Measurements from ENCODE around the gene NKX6-2. TPM values are rescaled to one million over a fixed set of nuclear protein-coding genes. Genes with fewer than 3 reads are reported as not detected.
"Not testable (repeated sequence)": the region's sequence is repeated elsewhere in the genome, so short reads cannot be mapped to it uniquely, and the experiment has no call there.

NKX6-2 gene
- total RNA-seq, 1 donor from 2014 or later: not detected

GRCh38 chr10:132776821-132777220 is 9.1 kb downstream of the NKX6-2 start:
- no peak overlapping the region for H3K4me3 Mint-ChIP-seq (ENCODE audit: unreplicated experiment)
- no peaks in the 10 kb centered on the region for H3K4me1 Mint-ChIP-seq (ENCODE audit: low read depth)
- DNase-seq (ENCODE audit: low spot score): no peak
- no peak for TF ChIP-seq CTCF (IDR thresholded peaks at IDR 0.05)
- no peak overlapping the region for H3K27ac Mint-ChIP-seq (ENCODE audit: unreplicated experiment)
- peaks cover 10% of the 10 kb centered on the region for H3K36me3 Mint-ChIP-seq (ENCODE audit: low read depth)
- no peaks in the 10 kb centered on the region for H3K9me3 Mint-ChIP-seq (ENCODE audit: low read depth)
- no peaks in the 10 kb centered on the region for H3K27me3 Mint-ChIP-seq (ENCODE audit: low read depth)

GRCh38 chr10:132776186-132776585 is 9.8 kb downstream of the NKX6-2 start:
- no peak for DNase-seq (ENCODE audit: low spot score)
- Mint-ChIP-seq H3K27ac (ENCODE audit: unreplicated experiment) (no peak overlapping the region), H3K9me3 (ENCODE audit: low read depth) (no peaks in the 10 kb centered on the region), H3K4me1 (ENCODE audit: low read depth) (no peaks in the 10 kb centered on the region), H3K36me3 (ENCODE audit: low read depth) (peaks cover 6% of the 10 kb centered on the region), H3K27me3 (ENCODE audit: low read depth) (no peaks in the 10 kb centered on the region), H3K4me3 (ENCODE audit: unreplicated experiment) (no peak overlapping the region)
- TF ChIP-seq CTCF (IDR thresholded peaks at IDR 0.05): no peak

- Mint-ChIP-seq H3K36me3 (ENCODE audit: low read depth) (peaks cover 5% of the 10 kb centered on the region), H3K4me3 (ENCODE audit: unreplicated experiment) (no peak overlapping the region), H3K4me1 (ENCODE audit: low read depth) (no peaks in the 10 kb centered on the region)
Measured at GRCh38 chr10:132774902-132775863, 10.8 kb downstream of the NKX6-2 start.

GRCh38 chr10:132774181-132774901 is 11.6 kb downstream of the NKX6-2 start:
- Mint-ChIP-seq H3K9me3 (ENCODE audit: low read depth) (no peaks in the 10 kb centered on the region), H3K27me3 (ENCODE audit: low read depth) (no peaks in the 10 kb centered on the region), H3K4me1 (ENCODE audit: low read depth) (no peaks in the 10 kb centered on the region), H3K4me3 (ENCODE audit: unreplicated experiment) (no peak overlapping the region), H3K36me3 (ENCODE audit: low read depth) (no peaks in the 10 kb centered on the region), H3K27ac (ENCODE audit: unreplicated experiment) (no peak overlapping the region)
- no peak for DNase-seq (ENCODE audit: low spot score)
- no peak for TF ChIP-seq CTCF (IDR thresholded peaks at IDR 0.05)

More at GRCh38 chr10:132774902-132775863, 10.8 kb downstream of the NKX6-2 start:
- Mint-ChIP-seq H3K27me3 (ENCODE audit: low read depth) (no peaks in the 10 kb centered on the region), H3K27ac (ENCODE audit: unreplicated experiment) (no peak overlapping the region), H3K9me3 (ENCODE audit: low read depth) (no peaks in the 10 kb centered on the region)
- no peak for DNase-seq (ENCODE audit: low spot score)
- no peak for TF ChIP-seq CTCF (IDR thresholded peaks at IDR 0.05)

- not testable (repeated sequence) for H3K27me3 Mint-ChIP-seq (ENCODE audit: low read depth); H3K9me3 Mint-ChIP-seq (ENCODE audit: low read depth); H3K4me3 Mint-ChIP-seq (ENCODE audit: unreplicated experiment); H3K27ac Mint-ChIP-seq (ENCODE audit: unreplicated experiment); DNase-seq (ENCODE audit: low spot score); H3K4me1 Mint-ChIP-seq (ENCODE audit: low read depth); H3K36me3 Mint-ChIP-seq (ENCODE audit: low read depth)
Measured at GRCh38 chr10:132772816-132773215, 13.1 kb downstream of the NKX6-2 start.

All from chondrocyte (in vitro differentiated cells).